GM18867 (cell line): Measurements from ENCODE around the gene CENPP.
"Not testable (repeated sequence)": the region's sequence is repeated elsewhere in the genome, so short reads cannot be mapped to it uniquely, and the experiment has no call there.

ENCODE experiments used
- ATAC-seq: cut with Tn5 transposase; IDR thresholded peaks from one replicate; pipeline ENCODE4 v1.9.1; 2021; ENCODE audit warnings: mild to moderate bottlenecking, moderate library complexity; ENCODE audit not compliant: unreplicated experiment

Gene CENPP

GRCh38 chr9:92529124-92529523 is 203.4 kb downstream of the CENPP start:
- no peak for ATAC-seq

DNA sequence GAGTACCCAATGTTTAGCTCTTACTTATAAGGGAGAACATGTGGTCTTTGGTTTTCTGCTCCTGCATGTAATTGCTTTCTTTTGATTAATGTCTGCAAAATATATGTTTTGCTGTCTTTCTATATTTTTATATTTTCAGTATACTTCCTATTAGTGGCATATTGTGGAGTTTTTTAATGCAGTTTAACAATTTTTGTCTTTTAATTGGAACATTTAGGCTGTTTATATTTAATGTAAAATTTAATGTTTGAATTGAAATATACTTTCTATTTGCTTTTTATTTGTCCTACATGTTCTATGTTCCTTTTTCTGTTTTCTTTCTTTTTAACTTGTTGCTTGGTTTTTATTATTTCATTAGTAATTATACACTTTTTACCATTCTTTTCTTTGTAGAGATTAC is 205.1 kb downstream of the CENPP start:
- no peak for ATAC-seq

DNA sequence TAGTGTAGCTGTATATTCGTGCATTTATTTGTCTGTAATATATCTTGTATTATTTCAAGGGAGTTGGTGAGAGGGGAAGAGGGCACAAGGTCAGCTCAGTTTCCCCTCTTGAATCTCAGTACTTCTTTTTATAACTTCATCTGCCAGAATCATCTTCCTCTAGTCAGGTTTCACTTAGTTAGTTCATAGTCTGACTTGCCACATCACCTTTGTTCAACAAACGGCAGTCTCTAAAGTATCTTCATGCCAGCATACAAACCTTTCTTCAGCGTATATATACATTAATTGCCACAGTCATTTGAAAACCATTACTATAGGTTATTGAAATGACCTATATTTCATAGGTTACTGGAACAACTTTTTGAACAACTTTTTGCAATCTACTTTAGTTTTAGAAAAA is 208.5 kb downstream of the CENPP start:
- ATAC-seq, result no peak

GRCh38 chr9:92534674-92535073 is 208.9 kb downstream of the CENPP start:
- ATAC-seq, result no peak

DNA sequence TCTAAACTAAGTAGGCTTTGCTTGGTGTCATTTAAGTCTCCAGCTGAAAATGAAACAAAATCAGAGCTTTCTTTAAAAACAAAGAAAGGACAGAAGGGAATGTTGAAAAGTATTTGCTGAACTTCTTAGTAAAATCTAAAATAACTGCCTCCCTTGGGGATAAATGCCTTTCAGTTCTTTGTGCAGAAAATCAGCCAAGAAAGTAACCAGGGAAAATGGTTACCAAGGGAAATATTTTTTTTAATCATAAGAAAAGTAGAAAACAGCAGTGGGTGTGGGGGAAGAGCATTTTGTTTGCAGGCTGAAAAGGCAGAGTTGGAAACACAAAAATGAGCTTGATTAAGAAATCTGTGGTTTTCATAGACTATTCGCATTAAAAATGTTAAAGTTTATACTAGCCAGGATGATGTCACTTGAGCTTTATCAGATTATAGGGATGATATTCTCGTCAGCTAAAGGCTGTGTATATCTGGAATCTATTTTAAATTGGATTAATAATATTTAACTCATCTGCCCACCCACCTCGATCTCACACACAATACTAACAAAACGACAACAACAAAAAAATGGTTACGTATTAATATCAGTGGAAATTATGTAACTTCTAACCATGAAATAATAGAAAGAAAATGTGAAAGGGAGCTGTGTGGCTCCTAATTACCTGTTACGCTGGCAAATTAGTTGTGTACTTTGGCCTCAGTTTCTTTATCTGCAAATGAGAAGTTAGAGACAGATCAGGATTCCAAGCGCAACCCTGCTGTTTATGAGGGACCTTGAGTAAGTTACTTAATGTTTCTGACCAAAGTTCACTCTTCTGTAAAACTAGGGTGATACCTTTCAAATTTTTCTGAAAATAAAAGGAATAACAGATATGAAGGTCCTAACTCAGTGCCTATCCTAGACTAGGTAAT is 210.4 kb downstream of the CENPP start, which contains the start of gene ECM2:
Gene ECM2 (minus strand): TSS at position 51 of the 911 bp plus-strand sequence. CDS start 13,124 bp downstream, outside the sequence.
- ATAC-seq, result no peak

DNA sequence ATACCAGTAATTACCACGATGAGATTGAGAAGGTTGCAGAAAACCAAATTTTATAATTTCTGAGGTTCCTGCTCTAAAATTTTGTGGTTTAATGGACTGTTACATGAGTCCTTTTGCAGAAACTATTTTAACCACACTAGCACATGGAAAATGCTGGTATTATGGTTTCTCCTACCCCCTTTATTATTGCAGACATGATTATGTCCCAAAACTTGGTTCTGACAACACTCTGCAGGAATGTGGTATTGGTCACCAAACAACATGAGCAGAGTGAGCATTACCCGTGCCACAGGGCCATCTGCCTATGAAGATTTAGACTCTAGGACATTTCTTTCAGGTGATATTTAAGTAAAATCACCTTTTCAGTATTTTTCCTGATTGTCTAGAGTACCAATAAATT is 212.8 kb downstream of the CENPP start:
- no peak for ATAC-seq

DNA sequence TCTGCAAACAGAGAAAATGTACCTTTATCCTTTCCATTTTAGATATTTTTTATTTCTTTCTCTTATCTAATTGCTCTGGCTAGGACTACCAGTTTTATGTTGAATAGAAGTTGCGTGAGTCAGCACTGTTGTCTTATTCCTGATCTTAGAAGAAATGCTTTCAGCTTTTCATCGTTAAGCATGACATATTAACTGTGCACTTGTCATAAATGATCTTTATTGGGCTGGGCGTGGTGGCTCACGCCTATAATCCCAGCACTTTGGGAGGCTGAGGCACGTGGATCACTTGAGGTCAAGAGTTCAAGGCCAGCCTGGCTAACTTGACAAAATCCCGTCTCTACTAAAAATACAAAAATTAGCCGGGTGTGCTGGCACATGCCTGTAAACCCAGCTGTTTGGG is 218.2 kb downstream of the CENPP start:
- no peak for ATAC-seq

GRCh38 chr9:92545002-92545510 is 219.3 kb downstream of the CENPP start:
- ATAC-seq, result no peak

- ATAC-seq, result no peak
Observed at GRCh38 chr9:92547356-92547755, 221.6 kb downstream of the CENPP start.

GRCh38 chr9:92550765-92551164 is 225.0 kb downstream of the CENPP start:
- no peak for ATAC-seq

- ATAC-seq, result no peak
Observed at GRCh38 chr9:92558612-92559374, 233.0 kb downstream of the CENPP start.

- no peak for ATAC-seq
Observed at GRCh38 chr9:92561374-92562330, 235.9 kb downstream of the CENPP start.

- ATAC-seq, result no peak
Observed at GRCh38 chr9:92562461-92562967, 236.8 kb downstream of the CENPP start.

DNA sequence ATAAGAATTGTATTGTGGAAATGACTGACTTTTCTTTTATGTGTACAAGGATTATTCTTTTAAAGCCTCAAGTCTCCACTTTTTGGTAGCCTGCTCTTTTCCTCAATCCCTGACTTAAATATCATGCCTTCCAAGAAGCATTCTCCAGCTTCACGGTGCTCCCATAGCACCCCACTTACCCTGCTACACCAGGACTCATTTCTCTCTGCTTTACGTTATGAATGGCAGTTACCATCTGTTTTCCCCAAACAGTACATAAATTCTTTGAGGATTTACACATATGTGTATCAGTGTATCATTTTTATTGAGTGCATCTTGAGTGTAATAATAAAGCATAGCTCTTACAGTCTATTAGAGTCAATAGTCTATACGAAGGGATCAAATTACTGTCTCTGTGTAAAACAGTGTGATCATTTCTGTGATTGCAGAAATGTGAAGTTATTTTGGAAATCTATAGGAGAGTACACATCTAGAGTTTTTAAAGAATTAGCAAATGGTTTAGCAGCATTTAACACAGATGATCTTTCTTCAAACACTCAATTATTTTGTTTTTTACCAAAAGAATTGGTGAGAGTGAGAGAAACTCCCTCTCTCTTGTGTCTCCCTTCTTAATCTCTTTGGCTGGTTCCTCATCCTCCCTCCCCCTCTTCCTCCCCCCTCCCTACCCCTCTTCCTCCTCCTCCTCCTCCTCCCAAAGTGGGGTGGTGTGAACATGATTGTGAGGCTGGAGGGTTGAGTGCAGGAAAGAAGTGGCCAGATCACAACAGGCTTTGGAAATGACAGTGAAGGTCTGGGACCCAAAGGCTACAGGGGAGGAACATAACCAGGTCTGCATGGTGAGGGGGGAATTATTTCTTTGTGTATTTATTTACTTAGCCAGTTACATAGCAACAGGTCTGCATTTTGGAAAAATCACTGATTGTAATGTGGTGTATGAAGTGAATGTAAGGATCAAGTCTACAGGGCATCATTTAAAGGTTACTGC is 237.7 kb downstream of the CENPP start:
- no peak for ATAC-seq

GRCh38 chr9:92564504-92564903 is 238.8 kb downstream of the CENPP start:
- no peak for ATAC-seq

DNA sequence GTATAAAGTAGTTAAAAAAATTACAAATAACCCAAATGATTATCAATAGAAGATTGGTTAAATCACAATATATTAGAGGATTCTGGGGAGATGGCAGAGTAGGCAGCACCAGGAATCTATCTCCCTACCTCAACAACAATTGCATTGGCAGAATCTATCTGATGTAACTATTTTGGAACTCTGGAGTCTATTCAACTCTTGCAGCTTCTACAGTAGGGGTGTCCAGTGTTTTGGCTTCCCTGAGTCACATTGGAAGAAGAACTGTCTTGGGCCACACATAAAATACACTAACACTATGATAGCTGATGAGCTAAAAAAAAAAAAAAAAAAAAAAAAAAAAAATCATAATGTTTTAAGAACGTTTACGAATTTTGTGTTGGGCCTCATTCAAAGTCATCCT is 239.2 kb downstream of the CENPP start:
- no peak for ATAC-seq

DNA sequence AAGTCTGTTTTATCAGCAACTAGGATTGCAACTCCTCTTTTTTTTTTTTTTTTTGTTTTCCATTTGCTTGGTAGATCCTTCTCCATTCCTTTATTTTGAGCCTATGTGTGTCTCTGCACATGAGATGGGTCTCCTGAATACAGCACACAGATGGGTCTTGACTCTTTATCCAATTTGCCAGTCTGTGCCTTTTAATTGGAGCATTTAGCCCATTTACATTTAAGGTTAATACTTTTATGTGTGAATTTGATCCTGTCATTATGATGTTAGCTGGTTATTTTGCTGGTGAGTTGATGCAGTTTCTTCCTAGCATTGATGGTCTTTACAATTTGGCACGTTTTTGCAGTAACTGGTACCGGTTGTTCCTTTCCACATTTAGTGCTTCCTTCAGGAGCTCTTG is 246.1 kb downstream of the CENPP start:
- ATAC-seq, result not testable (repeated sequence)

DNA sequence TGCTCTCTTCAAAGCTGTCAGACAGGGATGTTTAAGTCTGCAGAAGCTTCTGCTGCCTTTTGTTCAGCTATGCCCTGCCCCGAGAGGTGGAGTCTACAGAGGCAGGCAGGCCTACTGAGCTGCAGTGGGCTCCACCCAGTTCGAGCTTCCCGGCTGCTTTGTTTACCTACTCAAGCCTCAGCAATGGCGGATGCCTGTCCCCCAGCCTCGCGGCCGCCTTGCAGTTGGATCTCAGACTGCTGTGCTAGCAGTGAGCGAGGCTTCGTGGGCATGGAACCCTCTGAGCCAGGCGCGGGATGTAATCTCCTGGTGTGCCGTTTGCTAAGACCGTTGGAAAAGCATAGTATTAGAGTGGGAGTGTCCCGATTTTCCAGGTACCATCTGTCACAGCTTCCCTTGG is 247.9 kb downstream of the CENPP start:
- ATAC-seq, result not testable (repeated sequence)

DNA sequence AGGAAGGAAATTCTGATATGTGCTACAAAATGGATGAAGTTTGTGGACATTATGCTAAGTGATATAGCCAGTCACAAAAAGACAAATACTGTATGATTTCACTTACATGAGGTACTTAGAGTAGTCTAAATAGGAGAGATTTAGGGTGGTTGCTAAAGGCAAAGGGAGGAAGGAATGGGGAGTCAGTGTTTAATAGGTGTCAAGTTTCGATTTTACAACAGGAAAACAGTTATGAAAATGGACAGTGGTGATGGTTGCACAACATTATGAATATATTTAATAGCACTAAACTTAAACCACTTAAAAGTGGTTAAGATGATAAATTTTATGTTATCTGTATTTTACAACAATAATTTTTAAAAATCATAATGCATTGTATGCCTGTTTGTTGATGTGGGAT is 250.4 kb downstream of the CENPP start:
- no peak for ATAC-seq
